T-helper 2 cell treated with Interferon-gamma antibody and Interleukin-4, amounts not matched to agents 100 ng/mL and 5 ng/mL, for 36 hours (primary cell): ENCODE data around the gene CCDC83. TPM values are rescaled to one million over a fixed set of nuclear protein-coding genes. Genes with fewer than 3 reads are reported as not detected.
"Not testable (repeated sequence)": the region's sequence is repeated elsewhere in the genome, so short reads cannot be mapped to it uniquely, and the experiment has no call there.

Source experiments
- intact Hi-C: fragments of 100-400 bp; cut with micrococcal nuclease; formaldehyde crosslinking; loops from one replicate; pipeline ENCODE4 v1.15.1; 2023
- total RNA-seq: library from RNA; stranded (reverse); gene quantifications from 2 replicates; pipeline ENCODE4 v1.2.3, GENCODE V29; 2022

CCDC83 gene
- total RNA-seq, 1 donor from 2014 or later, result not detected

GRCh38 chr11:85937835-85938234 lies 82.7 kb downstream of the CCDC83 start:
- intact Hi-C loops, result no loop called here

GRCh38 chr11:85939099-85940015 lies 84.2 kb downstream of the CCDC83 start:
- intact Hi-C loops, result loop anchor here (2.0 to 10.0 kb wide), 4 partner anchors 82 to 879 kb away; partner anchors contain the start of gene CCDC83

DNA sequence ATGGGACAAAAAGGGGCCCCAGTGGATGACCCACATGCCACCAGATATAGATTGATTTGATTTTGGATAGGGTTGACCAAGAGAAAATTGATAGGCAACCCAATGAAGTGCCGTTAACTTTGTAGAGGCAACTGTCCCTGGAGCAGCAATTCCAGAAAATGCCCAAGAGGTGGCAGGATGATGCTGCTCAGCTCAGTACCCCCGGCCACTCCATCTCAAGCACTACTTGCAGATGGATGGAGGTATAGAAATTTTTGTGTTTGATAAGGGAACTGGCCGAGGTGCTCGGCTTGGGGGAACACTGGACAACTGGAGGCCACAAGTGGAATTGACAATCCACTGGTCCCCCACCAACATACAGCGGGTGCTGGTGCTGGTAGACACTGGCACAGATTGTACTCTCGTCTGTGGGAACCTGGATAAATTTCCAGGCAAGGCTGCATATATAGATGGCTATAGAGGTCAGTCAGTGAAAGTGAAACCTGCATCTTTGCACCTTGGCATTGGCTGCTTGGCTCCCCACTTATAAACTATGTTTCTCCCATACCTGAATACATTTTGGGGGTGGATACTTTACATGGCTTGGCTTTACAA lies 86.3 kb downstream of the CCDC83 start:
- intact Hi-C loops, result loop anchor here (1.0 to 10.0 kb wide), 5 partner anchors 84 to 877 kb away; partner anchors contain the start of gene CCDC83

DNA sequence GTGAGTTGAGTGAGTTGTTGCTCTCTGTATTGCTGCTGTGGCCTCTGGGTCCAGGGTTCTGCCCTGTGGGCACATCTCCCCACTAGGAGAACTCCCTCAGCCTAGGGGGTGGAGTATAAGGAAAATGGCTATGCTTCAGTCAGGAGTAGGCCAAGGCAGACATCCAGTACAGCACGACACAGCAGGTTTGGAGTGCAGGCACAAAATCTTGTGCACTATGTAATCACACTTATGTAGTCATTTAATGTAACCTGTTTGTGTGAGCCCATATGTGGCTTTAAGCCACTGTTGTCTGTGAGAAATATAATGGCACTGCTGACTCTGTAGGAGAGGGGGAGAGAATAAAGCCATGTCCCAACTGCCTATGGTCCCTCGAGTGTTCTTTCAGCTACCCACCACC lies 90.1 kb downstream of the CCDC83 start:
- intact Hi-C loops, result loop anchor here (10.0 kb wide), 1 partner anchor 350 kb away; no protein-coding TSS in a partner anchor

GRCh38 chr11:85945788-85946187 lies 90.6 kb downstream of the CCDC83 start:
- intact Hi-C loops, result loop anchor here (10.0 kb wide), 1 partner anchor 351 kb away; no protein-coding TSS in a partner anchor

- intact Hi-C loops, result loop anchor here (10.0 kb wide), 1 partner anchor 351 kb away; no protein-coding TSS in a partner anchor
Measured at GRCh38 chr11:85946221-85946620, 91.0 kb downstream of the CCDC83 start.

DNA sequence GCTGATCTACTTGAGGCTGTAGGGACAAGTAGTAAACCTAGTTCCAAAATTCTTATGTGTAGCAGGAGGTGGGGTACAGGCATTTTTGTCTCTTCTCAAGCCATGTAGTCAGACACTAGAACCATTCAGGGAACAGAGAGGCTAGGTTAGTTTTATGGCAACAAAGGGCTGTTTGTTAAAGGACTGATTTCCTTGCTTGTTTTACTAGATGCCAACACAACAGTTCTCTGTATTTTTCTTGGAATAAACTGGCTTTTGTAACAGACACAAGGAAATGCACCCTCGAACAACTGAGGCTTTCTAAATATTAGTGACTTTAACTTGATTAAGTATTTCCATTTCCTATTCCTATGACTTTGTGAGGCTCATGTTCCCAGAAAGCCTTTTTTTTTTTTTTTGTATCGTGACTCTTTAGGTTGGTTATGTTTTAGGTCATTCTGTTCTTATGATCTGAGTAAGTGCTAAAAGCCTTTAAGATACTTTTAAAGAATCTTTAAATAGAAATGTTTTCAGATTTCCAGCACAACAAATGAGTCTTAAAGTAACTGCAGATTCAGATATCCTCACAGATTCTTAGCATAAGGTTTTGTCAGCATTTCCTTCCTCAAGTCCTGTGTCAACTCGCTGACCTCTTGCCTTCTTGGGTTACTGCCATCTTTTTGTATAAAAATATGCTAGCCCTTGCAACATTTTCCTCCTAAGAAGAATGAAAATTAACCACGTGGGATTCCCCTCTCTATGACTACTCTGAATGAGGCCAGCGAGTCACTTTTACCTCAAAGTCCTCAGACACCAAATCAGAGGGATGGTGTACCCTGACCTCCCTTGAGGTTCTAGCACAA lies 92.5 kb downstream of the CCDC83 start:
- intact Hi-C loops, result loop anchor here (10.0 kb wide), 1 partner anchor 353 kb away; no protein-coding TSS in a partner anchor

DNA sequence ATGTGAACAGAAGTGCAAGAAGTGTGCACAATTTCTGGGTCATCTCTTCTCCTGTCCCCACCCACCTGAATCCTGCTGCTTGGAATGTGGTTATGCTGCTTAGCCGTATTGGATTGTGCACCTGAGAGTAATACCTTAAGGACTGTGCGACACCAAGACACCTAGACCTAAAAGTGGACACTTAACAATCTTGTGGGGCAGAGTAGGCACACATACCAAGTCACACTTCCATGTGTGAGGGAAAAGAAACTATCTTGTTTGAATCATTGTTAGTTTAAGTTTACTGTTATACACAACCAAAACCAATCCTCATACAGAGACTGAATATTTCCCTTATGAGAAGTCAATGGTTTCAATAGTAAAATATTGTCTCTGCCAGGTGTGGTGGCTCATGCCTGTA lies 93.7 kb downstream of the CCDC83 start:
- intact Hi-C loops, result loop anchor here (10.0 kb wide), 1 partner anchor 354 kb away; no protein-coding TSS in a partner anchor

GRCh38 chr11:85949798-85950197 lies 94.6 kb downstream of the CCDC83 start:
- intact Hi-C loops, result loop anchor here (10.0 kb wide), 1 partner anchor 355 kb away; no protein-coding TSS in a partner anchor

- intact Hi-C loops, result no loop called here
Measured at GRCh38 chr11:85950317-85951048, 95.3 kb downstream of the CCDC83 start.

- intact Hi-C loops, result no loop called here
Measured at GRCh38 chr11:85951049-85951405, 95.8 kb downstream of the CCDC83 start.

DNA sequence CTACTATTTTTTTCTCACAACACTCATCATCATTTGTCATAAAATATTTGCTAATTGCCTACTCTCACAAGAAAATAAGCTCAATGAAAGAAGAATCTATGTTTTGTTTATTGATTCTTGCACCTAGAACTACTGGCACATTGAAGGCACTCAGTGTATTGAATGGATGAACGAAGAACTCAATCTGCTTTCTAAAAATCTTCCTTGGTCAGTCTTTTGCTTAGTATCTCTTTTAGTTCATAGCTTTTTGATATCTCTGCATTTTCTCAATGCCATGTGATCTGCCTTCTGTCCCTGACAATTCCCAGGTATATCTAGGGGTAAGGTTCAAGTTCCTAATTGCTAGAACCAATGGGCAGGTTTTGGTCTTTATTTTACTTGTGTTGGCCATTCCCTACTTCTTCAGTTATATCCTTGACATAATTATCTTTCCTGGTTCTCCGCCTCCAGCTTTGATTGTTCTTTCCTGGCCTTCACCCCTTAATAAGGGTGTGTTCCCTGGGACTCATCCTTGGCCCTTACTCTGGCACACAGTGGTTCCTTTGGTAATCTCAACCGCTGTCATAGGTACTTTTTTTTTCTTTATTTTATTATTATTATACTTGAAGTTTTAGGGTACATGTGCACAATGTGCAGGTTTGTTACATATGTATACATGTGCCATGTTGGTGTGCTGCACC lies 96.4 kb downstream of the CCDC83 start:
- intact Hi-C loops, result no loop called here

DNA sequence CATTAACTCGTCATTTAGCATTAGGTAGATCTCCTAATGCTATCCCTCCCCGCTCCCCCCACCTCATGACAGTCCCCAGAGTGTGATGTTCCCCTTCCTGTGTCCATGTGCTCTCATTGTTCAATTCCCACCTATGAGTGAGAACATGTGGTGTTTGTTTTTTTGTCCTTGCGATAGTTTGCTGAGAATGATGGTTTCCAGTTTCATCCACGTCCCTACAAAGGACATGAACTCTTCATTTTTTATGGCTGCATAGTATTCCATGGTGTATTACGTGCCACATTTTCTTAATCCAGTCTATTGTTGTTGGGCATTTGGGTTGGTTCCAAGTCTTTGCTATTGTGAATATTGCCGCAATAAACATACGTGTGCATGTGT lies 96.9 kb downstream of the CCDC83 start:
- intact Hi-C loops, result not testable (repeated sequence)

- intact Hi-C loops, result no loop called here
Measured at GRCh38 chr11:85953491-85954143, 98.4 kb downstream of the CCDC83 start.

DNA sequence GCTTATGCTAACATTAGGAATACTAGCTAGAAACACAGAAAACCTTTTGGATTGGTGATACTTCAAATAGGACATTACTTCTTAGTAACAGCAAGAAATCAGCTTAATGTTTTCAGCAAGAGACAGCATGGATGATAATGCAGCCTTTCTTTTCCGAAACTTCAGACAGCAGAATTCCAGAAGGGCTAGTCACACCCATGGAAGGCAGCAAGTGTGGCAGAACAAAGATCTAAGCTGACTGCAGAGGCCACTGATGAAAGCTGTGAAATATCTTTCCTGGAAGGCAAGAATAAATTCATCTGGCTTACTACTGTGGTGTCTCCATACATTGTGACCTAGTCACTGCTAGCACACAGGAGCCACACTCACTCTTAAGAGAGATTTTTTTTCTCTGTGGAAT lies 100.3 kb downstream of the CCDC83 start:
- intact Hi-C loops, result no loop called here

DNA sequence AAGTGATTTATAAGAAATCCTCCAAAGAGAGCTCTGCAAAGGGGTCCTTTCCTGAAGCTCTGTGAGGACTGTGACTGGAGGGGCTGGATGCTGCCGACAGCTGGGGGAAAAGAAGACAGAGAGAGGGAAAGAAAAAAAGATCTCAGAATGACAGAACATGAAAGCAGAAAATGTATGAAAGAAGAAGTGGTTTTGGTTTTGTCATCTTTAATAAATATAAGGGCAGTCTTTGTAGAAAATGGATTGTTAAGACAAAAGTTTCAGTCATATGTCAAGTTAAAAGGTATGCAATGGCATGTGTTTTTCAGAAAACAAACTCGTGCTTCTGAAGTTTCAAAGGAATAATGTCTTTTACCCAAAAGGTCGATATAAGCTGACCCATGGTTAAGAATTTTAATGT lies 105.5 kb downstream of the CCDC83 start:
- intact Hi-C loops, result no loop called here

DNA sequence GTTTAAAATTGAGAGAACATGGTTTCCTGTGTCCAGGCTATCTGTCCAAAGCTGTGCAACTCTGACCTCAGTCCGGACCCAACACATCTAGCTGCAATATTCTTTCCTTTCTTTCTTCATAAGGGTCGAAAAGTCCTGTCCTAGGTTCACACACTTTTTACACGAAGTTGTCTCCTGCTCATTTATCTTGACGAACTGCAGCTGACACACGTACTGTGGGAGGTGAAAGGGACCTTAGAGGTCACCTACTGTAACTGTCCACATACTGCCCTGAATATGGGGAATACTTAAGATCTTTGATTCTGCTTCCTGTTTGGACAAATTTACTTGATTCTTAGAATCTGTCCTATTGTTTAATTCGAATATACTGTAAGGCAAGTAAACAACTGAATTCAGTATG lies 105.9 kb downstream of the CCDC83 start:
- intact Hi-C loops, result no loop called here

DNA sequence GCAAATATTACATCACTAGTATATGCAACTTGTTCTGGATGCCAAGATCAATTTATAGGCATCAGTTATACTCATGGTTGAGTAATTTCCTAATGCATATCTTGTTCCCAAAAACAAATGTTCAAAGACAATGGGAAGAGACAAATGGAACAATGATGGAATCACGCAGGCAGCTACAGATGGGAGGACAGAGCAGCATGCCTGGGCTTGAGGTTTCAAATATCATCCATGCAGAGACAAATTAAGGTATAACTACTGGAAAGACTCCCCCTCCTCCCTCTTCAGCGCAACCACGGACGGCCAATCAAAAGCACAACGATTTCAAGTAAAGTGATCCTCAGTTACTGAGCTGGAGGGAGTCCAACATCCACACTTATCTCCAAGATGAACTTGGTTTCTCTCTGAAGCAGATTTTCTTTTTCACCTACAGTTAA lies 106.8 kb downstream of the CCDC83 start:
- intact Hi-C loops, result no loop called here

DNA sequence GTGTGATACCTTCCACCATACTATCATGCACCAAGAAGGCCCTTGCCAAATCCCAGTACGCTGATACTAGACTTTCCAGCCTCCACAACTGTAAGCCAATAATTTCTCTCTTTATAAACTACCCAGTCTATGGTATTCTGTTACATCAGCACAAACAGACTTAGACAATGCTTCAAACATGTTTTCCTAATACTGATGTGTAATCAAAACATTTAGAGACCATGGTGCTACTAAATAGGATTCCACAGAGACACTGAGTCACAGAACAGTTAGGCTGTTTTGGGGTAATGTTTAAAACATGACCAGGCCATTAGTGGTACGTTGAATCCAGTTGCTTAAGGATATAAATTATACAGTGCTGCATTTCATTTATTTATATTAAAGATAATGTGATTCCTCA lies 110.0 kb downstream of the CCDC83 start:
- intact Hi-C loops, result no loop called here
